GM18507 (cell line): ENCODE results near the gene GFY.
"Not testable (repeated sequence)": the region's sequence is repeated elsewhere in the genome, so short reads cannot be mapped to it uniquely, and the experiment has no call there.

Experiments
- DNase-seq: peaks from one replicate; pipeline ENCODE4 v3.0.0; 2011; ENCODE audit warnings: low read depth; ENCODE audit not compliant: insufficient read length; ENCODE audit errors: extremely low spot score
- FAIRE-seq: peaks from 2 replicates; lab custom pipeline; 2011; peaks lifted over from hg19 to GRCh38; lab: Jason Lieb, UNC

Gene GFY

DNA sequence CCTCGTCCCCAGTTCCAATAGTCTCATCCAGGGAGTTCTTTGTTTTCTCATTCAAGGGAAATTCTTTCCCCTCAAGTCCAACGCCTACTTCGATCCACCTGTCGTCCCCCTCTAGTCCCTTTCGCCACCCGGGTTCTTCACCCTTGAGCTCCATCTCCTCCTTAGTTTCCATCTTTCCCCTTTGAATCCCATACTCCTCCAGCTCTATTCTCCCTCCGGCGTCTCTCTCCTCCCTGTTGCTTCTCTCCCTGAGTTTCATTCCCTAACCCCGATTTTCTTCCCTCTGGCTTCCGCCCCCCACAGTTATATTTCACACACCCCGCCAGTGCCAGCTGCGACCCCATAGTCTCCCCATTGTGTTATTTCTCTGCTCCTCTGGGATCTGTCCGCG is 16.8 kb downstream of the GFY start:
- FAIRE-seq (no peak), DNase-seq (no peak)

DNA sequence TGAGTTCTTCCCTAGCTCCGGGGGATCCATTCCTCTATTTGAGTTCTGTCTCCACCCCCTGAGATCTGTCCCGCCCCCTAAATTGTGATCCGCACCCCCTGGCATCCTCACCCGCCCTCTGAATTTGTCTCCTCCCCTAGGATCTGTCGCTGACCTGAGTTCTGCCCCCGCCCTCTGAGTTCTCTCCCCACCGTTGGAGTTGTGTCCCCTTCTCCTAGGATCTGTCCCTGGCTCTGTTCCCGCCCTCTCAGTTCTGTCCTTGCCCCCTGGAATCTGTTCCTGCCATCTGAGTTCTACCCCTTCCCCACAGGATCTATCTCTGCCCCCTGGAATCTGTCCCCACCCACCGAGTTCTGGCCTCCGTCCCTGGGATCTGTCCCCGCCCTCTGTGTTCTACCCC is 17.2 kb downstream of the GFY start:
- DNase-seq (no peak), FAIRE-seq (no peak)

DNA sequence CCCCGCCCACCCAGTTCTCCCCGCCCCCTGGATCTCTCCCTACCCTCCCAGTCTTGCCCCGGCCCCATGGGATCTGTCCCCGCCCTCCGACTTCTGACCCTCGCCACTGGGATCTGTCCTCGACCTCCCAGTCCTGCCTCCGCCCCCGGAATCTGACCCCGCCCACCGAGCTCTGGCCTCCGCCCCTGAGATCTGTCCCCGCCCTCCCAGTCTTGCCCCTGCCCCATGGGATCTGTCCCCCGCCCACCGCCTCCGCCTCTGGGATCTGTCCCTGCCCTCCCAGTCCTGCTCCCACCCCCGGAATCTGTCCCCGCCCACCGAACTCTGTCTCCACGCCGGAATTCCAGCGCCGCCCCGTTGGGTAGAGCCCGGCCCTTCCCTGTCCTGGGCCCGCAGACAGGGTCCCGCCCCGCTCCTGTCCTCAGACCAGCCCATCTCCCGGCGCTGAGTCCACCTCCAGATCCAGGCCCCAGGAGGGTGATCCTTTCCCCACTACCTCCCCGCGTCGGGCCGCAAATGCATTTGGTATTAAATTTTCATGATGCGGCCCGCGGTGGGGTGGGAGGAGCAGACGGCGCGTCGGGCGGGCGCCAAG is 17.7 kb downstream of the GFY start:
- DNase-seq: no peak
- FAIRE-seq: peak; percentile 83

DNA sequence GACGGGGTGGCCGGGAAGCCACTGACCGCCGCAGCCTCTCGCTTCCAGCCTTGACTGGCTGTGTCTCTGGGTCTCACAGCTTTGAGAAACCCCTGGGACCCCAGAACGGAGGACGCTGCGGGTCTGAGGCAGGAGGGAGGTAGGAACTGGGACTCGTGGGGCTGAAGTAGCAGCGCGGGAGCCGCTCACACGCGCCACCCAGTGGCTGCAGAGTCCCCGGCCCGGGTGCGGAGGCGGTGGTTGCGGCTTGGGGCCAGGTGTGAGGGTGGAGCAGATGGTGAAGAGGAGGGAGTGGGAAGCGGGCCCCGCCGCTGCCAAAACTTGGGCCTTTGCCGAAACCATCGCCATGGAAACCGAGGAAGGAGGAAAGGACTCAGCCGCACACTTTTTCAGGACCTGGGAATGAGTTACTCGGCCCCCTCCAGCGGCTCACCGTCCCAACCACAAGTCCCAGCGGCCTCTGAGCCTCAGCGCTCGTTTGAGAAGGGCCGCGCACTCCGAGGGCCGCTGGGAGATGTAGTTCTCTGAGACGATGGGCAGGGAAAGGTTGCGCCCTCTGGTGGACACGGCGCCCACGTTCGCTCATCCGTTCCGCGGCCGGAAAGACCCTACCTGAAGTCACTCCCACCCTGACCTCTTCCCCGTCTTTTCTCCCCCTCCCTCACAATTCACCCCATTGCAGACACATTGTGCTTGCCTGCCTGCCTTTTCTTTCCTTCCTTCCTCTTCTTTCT is 18.3 kb downstream of the GFY start:
- FAIRE-seq (peak; percentile 98), DNase-seq (peak; percentile 87)

DNA sequence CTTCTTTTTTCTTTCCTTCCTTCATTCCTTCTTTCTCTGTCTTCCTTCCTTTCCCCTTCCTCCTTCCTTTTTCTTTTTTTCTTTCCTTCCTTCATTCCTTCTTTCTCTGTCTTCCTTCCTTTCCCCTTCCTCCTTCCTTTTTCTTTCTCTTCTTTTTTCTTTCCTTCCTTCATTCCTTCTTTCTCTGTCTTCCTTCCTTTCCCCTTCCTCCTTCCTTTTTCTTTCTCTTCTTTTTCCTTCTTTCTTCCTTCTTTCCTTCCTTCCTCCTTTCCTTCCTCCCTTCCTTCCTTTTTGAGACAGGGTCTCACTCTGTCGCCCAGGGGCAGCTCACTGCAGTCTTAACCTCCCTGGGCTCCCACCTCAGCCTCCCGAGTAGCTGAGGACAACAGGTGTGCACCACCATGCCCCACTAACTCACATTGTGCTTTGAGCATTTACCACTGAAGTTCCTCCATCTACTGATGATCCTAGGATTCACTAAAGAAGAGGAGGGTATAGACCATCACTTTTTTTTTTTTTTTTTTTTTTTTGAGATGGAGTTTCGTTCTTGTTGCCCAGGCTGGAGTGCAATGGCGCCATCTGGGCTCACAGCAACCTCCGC is 19.0 kb downstream of the GFY start:
- not testable (repeated sequence) for DNase-seq, FAIRE-seq

DNA sequence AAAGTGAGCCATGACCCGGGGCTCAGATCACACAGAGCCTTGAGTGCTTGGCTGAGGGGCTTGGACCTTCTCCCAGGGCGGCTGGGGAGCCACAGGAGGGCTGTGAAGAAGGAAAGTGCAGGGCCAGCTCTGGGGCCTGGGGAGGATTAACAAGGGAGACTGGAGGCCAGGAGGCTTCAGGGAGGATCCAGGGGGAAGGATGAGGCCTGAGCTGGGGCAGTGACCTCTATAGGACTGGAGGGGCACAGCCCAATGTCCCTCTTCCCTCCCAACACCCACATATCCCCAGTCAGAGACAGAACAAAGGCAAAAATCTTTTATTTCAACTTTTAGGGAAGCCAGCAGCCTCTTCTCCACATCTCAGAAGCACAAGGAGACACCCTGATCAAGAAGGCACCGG is 20.8 kb downstream of the GFY start:
- DNase-seq: no peak
- FAIRE-seq: no peak

DNA sequence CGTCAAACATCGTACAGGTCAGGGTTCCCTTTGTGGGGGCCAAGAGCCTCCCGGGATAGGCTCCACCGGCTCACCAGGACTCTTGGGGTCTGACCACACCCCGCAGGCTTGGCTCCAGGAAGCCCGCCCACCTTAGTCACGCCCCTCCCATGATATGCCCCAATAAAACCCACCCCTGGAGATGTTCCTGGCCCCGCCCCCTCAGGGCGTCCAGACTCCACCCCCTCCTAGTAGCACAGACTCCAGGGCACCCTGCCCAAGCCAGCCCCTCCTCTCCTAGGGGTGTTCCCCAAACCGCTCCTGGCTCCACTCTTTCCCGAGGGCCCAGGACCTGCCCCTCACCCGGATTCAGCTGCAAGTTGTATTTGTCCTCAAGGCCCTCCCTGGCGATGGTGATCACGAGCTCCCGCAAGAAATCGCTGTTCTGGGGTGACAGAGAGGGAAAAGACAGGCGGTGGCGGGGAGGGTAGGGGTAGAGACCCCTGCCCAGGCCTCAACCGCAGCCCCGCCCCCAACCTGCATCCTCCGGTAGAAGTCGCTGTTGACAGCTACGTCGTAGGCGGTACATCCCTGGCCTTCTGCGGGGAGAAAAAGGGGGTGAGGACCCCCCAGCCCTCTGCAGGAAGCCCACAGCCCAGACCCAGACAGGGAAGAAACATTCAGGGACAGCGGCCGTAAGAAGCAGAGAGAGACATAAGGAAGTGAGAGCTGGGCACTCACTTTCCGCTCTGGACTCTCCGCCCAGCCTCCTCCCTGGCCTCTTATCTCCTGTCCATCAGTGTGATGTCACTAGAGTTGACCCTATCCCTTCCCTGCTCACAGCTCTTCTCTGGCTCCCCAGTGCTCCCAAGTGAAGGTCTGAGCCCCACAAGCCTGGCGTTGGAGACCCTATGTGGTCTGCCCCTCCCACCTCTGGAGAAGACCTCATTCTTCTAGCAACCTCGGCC is 22.6 kb downstream of the GFY start:
- FAIRE-seq (no peak), DNase-seq (no peak)

DNA sequence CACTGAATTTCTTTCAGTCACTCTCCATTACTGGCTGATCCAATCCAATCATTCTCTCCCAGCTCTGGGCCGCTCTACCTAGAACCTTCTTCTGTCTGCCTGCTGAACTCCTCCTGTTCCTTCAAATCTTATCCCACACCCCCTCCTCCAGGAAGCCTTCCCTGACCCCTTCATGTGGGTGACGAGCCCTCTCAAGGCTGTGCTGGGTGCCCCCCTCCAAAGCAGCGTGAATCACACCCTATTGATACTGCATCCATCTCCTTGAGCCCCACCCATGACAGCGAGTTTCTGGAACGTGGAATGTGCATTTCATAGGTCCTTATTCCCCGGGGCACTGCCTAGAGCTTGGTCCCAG is 23.2 kb downstream of the GFY start:
- DNase-seq: no peak
- no peak for FAIRE-seq

DNA sequence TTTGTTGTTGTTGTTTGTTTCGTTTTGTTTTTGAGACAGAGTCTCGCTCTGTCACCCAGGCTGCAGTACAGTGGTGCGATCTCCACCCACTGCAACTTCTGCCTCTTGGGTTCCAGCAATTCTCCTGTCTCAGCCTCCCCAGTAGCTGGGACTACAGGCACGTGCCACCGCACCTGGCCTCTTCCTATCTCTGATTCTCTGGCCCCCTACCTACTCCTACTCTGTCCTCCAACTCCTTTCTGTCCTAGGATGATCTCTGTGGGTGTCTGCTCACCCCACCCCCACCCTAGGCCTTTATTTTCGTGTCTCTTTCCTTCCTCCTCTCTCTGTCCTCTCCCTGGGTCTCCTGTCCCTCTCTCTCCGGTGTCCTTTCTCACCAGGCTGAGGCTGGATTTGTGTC is 25.2 kb downstream of the GFY start:
- no peak for DNase-seq
- no peak for FAIRE-seq

DNA sequence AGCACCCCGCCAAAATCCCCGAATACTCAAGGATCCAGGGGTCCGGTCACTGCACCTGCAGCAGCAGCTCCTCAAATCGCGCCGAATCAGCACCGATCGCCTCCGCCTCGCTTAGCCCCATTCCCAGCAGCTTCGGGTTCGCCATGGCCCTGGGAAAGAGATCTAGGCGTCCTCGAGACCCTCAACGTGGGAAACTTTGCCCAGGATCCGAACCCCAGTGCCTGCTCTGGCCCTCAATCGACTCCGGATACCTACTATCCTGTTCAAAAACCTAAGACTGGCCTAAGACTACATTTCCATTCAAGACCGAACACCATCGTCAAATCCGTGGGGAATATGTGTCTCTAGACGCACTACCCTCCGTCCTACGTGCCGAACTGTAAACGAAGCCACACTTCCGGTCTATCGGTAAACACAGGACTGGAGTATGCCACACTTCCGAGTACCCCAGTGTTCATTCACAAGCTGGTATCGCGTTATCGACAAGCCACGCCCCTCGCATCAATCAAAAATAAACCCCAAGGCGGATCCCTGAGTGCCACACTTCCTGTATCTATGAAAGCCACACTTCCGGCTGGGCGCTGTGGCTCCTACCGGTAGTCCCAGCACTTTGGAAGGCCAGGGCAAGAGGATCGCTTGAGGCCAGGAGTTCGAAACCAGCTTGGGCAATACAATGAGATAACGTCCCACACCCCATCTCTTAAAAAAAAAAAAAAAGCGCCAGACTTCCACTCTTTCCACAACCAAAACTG is 26.4 kb downstream of the GFY start, which contains the start of gene PIH1D1:
TSS of gene PIH1D1 (minus strand) at position 385 of the 752 bp plus-strand sequence. CDS start at position 145, 240 bp downstream.
- FAIRE-seq (peak; percentile 97), DNase-seq (peak; percentile 81)

DNA sequence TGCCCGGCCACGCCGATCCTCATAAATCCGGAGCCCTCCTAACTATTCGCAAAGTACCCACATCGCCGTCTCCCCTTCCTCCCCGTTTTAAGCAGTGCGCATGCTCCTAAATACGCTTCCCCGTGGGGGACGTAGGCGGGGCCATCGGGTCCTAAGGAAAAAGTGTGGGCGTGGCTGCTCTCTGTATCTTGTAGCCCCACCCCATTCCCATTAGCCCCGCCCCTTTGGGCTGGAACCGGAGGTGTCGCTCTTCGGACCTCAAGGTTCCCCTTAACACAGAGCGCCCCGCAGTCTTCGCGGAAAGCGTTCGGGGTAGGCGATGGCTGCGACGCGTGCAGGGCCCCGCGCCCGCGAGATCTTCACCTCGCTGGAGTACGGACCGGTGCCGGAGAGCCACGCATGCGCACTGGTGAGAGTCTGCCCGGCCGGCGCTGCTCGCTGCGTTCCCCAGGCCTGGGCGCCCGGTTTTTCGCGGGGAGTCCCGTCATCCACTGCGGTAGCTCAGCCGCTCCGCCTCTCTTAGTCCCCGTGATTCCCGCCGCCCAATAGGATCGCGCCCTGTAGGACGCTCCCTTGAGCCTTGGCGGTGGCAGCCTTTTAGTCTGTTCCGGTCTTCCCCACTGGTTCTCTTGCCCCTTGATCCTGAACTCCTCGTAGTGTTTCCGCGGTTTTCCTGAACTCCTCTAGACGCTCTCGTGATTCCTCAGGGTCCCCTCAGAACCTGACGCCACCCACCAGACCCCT is 28.0 kb downstream of the GFY start, which contains the start of gene ALDH16A1:
TSS of gene ALDH16A1 (plus strand) at position 213 of the 744 bp plus-strand sequence. CDS start at position 320, 107 bp downstream.
- DNase-seq (peak; percentile 95), FAIRE-seq (peak; percentile 96)

DNA sequence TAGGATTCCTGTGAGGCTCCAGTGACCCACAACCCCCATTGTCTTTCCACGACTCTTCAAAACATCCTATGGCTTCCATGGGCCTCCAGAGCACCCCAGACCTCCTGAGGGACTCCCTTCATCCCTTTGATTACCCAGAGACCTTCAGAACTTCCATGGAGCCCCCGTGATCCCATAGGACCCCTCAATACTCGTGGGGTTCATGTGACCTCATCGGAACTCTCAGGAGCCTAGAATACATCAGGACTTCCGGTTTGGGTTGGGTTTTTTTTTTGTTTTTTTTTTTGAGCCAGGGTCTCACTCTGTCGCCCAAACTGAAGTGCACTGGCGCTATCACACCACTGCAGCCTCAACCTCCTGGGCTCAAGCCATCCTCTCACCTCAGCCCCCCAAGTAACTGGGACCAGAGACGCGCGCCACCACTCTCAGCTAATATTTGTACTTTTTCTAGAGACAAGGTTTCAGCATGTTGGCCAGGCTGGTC is 28.6 kb downstream of the GFY start:
- no peak for FAIRE-seq
- DNase-seq: no peak

DNA sequence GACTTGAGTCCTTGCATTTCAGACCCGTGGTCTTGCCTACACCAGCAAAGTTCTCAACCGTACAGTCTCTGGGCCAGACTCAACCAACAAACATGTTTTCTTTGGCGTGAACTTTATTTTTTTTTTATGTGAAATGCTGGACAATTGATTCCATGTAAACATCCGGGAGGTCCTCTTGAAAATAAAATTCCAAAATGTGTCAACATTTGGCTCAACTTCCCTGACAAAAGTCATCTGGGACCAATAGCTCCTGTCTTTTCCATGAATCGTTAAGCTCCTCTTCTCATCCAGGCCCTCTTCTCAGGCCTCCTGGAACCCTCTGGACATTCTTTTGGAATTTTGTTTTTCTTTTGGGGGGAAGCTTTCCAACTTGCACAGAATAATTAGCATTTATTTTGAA is 30.6 kb downstream of the GFY start:
- DNase-seq: no peak
- no peak for FAIRE-seq

DNA sequence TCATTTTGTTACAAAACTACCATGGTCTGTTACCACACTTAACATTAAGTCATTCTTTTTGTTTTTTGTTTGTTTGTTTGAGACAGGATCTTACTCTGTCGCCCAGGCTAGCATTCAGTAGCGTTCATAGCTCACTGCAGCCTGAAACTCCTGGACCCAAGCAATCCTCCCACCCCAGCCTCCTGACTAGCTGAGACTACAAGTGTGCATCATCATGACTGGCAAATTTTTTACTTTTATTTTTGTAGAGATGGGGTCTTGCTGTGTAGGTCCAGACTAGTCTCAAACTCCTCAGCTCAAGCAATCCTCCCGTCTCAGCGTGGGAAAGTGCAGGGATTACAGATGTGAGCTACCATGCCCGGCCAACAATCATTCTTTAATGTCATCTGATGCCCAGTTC is 31.1 kb downstream of the GFY start:
- FAIRE-seq (no peak), DNase-seq (no peak)

DNA sequence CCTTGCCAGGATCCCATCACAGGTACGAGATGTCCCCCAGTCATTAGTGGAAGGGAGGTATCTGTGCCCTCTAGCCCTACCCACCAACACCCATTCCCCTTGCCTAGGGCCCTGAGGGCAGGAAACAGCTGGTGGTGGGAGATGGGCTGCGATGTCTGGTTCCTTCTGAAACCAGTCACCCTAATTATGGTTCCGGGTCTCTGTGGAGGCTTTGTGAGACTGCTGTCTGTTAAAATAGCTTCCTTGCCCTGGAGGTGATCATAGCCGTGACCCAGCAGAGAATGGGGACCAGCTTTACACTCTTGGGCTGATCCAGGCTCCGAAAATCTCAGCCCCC is 33.3 kb downstream of the GFY start:
- no peak for FAIRE-seq
- DNase-seq: no peak

DNA sequence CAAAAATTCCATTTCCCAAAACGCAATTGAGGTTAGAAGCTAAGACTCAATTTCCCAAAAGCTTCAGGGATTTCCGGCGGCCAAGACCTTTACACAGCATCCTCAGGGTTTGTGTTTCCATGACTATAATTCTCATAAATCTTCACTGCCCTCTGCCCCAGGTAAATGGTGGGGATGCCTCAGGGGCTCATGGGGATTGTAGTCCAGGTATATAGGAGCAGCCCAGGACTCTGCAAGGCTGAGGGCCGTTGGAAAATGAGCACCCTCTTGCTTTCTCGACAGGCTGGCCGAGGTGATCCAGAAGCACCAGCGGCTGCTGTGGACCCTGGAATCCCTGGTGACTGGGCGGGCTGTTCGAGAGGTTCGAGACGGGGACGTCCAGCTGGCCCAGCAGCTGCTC is 34.2 kb downstream of the GFY start:
- no peak for FAIRE-seq
- no peak for DNase-seq

DNA sequence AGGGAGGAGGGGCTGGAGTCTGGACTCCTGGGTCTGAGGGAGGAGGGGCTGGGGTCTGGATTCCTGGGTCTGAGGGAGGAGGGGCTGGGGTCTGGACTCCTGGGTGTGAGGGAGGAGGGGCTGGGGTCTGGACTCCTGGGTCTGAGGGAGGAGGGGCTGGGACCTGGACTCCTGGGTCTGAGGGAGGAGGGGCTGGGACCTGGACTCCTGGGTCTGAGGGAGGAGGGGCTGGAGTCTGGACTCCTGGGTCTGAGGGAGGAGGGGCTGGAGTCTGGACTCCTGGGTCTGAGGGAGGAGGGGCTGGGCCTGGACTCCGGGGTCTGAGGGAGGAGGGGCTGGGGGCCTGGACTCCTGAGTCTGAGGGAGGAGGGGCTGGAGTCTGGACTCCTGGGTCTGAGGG is 35.9 kb downstream of the GFY start:
- DNase-seq, FAIRE-seq: not testable (repeated sequence)

DNA sequence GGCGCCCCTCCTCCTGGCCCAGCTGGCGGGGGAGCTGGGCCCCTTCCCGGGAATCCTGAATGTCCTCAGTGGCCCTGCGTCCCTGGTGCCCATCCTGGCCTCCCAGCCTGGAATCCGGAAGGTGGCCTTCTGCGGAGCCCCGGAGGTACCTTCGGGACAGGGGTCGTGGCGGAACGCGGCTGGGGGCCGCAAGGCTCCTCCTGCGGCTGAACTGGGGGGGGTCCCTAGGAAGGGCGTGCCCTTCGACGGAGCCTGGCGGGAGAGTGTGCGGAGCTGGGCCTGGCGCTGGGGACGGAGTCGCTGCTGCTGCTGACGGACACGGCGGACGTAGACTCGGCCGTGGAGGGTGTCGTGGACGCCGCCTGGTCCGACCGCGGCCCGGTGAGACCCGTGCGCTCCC is 36.5 kb downstream of the GFY start:
- no peak for DNase-seq

More for the DNA sequence above, 36.5 kb downstream of the GFY start:
- no peak for FAIRE-seq
